Endothelial cell of umbilical vein (primary cell): Measurements from ENCODE around the gene CRB1. TPM values are rescaled to one million over a fixed set of nuclear protein-coding genes. Genes with fewer than 3 reads are reported as not detected.

Source experiments
- BruUV-seq: library from RNA; stranded (reverse); fragments of 400-500 nt; replicated peaks from 2 replicates; lab custom pipeline; 2021; lab: Mats Ljungman, UMichigan
- CTCF ChIA-PET: fragments of 300-600, 350-600 bp; sonication (Branson Sonifier 250); formaldehyde crosslinking; loops from one replicate; lab custom pipeline; 2021; ENCODE audit warnings: antibody characterized with exemption, inconsistent platforms; lab: Charles Lee
- POLR2A ChIA-PET: fragments of 300-600, 350-600 bp; sonication (Branson Sonifier 250); formaldehyde crosslinking; loops from one replicate; lab custom pipeline; 2021; ENCODE audit warnings: antibody characterized with exemption, inconsistent platforms; lab: Charles Lee
- DNase-seq: peaks from one replicate; pipeline ENCODE4 v3.0.0-alpha.2; 2011; ENCODE audit warnings: low read depth, low spot score
- FAIRE-seq: peaks from 2 replicates; lab custom pipeline; 2011; peaks lifted over from hg19 to GRCh38; lab: Jason Lieb, UNC
- H2AFZ ChIP-seq: 2 replicates; pipeline ENCODE4 v1.6.0; 2012; ENCODE audit warnings: low read depth, low read length, control low read depth, inconsistent platforms
- H3K27ac ChIP-seq: 2 replicates; pipeline ENCODE4 v1.5.1; 2011; ENCODE audit warnings: low read depth, mild to moderate bottlenecking, control low read depth, low read length, moderate library complexity; ENCODE audit not compliant: insufficient read depth
- H3K27me3 ChIP-seq, 2 experiments: 2 replicates each; pipeline versions ENCODE4 v1.6.0 to v1.6.1; 2011; ENCODE audit warnings: low read length in 2 of 2, mixed read lengths in 1 of 2; ENCODE audit not compliant: control insufficient read depth in 2 of 2, insufficient read depth in 2 of 2
- H3K36me3 ChIP-seq, 2 experiments: 2 replicates in 1 of 2; 3 replicates in 1 of 2; pipeline ENCODE4 v1.5.1; 2011; ENCODE audit warnings: low read length in 2 of 2, mild to moderate bottlenecking in 1 of 2, moderate library complexity in 1 of 2; ENCODE audit not compliant: control insufficient read depth in 2 of 2, insufficient read depth in 2 of 2; ENCODE audit errors: extremely low read depth in 1 of 2
- H3K4me1 ChIP-seq: 3 replicates; pipeline ENCODE4 v1.5.1; 2011; ENCODE audit warnings: mild to moderate bottlenecking, low read length; ENCODE audit not compliant: control insufficient read depth, insufficient read depth; ENCODE audit errors: extremely low read depth
- H3K4me2 ChIP-seq: 2 replicates; pipeline ENCODE4 v1.6.1; 2011; ENCODE audit warnings: low read length, control low read depth, mixed read lengths; ENCODE audit not compliant: insufficient read depth
- H3K4me3 ChIP-seq, 3 experiments: fragments of 200-600 bp in 1 of 3; sonication (generic), shearing (Covaris generic) in 1 of 3; replicated peaks in 1 of 3; 2 replicates each; pipeline ENCODE4 v1.5.1; 2011 to 2016; ENCODE audit warnings: control low read depth in 3 of 3, low read length in 3 of 3, mild to moderate bottlenecking in 2 of 3, inconsistent platforms in 1 of 3, low read depth in 1 of 3, moderate library complexity in 1 of 3; ENCODE audit not compliant: insufficient read depth in 1 of 3
- H3K79me2 ChIP-seq: 2 replicates; pipeline ENCODE4 v1.6.0; 2012; ENCODE audit warnings: low read length, inconsistent platforms; ENCODE audit not compliant: control insufficient read depth, insufficient read depth
- H3K9ac ChIP-seq: replicated peaks from 2 replicates; pipeline ENCODE3; 2011; ENCODE audit warnings: low read length, control low read depth; ENCODE audit not compliant: insufficient read depth; ENCODE audit errors: extremely low read depth
- H3K9me1 ChIP-seq: replicated peaks from 3 replicates; pipeline ENCODE4 v1.6.0; 2011; ENCODE audit warnings: mild to moderate bottlenecking, low read length; ENCODE audit not compliant: control insufficient read depth, insufficient read depth; ENCODE audit errors: extremely low read depth
- H3K9me3 ChIP-seq: replicated peaks from 2 replicates; pipeline ENCODE4 v1.5.1; 2012; ENCODE audit warnings: low read length, inconsistent platforms; ENCODE audit not compliant: control insufficient read depth, insufficient read depth
- H4K20me1 ChIP-seq: replicated peaks from 2 replicates; pipeline ENCODE3; 2011; ENCODE audit warnings: mild to moderate bottlenecking, low read length; ENCODE audit not compliant: control insufficient read depth, insufficient read depth; ENCODE audit errors: extremely low read depth
- EZH2 ChIP-seq: IDR thresholded peaks from 2 replicates; pipeline ENCODE4 v1.6.1; 2012; ENCODE audit warnings: borderline replicate concordance, low read depth, mild to moderate bottlenecking, moderate library complexity, low read length, inconsistent platforms; ENCODE audit not compliant: severe bottlenecking
- FOS ChIP-seq: IDR thresholded peaks from 2 replicates; pipeline ENCODE4 v1.6.1; 2011; ENCODE audit warnings: mild to moderate bottlenecking, low read length, moderate library complexity, borderline replicate concordance; ENCODE audit not compliant: insufficient read depth
- GATA2 ChIP-seq: IDR thresholded peaks from 2 replicates; pipeline ENCODE4 v1.7.0; 2011; ENCODE audit warnings: low read depth, mild to moderate bottlenecking, moderate library complexity, mixed read lengths, low read length; ENCODE audit not compliant: insufficient read length, insufficient read depth
- JUN ChIP-seq: IDR thresholded peaks from 2 replicates; pipeline ENCODE4 v1.6.1; 2011; ENCODE audit warnings: borderline replicate concordance, low read depth; ENCODE audit not compliant: insufficient read length, insufficient read depth
- MYC ChIP-seq: IDR thresholded peaks from one replicate; pipeline ENCODE4 v1.6.1; 2011; ENCODE audit warnings: mild to moderate bottlenecking, low read depth, low read length
- POLR2A ChIP-seq: IDR thresholded peaks from 2 replicates; pipeline ENCODE4 v1.6.1; 2012; ENCODE audit warnings: low read depth, mild to moderate bottlenecking, control low read depth, low read length
- POLR2AphosphoS5 ChIP-seq: IDR thresholded peaks from 2 replicates; pipeline ENCODE4 v1.6.1; 2012; ENCODE audit warnings: low read depth, mild to moderate bottlenecking, control low read depth, low read length, moderate library complexity; ENCODE audit not compliant: insufficient read depth
- dilution Hi-C: fragments of 300-500 bp; cut with MboI; formaldehyde crosslinking; loops from one replicate; pipeline ENCODE4 v1.15.0; 2019; ENCODE audit warnings: low sequenced_read_pairs; ENCODE audit not compliant: extremely low pct_ligation_motif_present
- intact Hi-C: fragments of 100-400 bp; cut with micrococcal nuclease; formaldehyde crosslinking; loops from one replicate; pipeline ENCODE4 v1.10.0; 2022
- polyA plus RNA-seq, 4 experiments: library from polyadenylated mRNA; depleted of rRNA in 3 of 4; stranded (reverse) in 3 of 4; unstranded in 1 of 4; fragments of >200 nt; gene quantifications; 2 replicates each; pipeline versions ENCODE4 v1.2.1 to v1.2.3, GENCODE V29; 2011 to 2012; ENCODE audit warnings: missing spikeins in 1 of 4
- total RNA-seq: library from RNA; stranded (reverse); gene quantifications from 2 replicates; pipeline ENCODE4 v1.2.3, GENCODE V29; 2021
- TF ChIP-seq, protein P1 (sequence below): IDR thresholded peaks from 2 replicates; pipeline ENCODE4 v1.6.1; 2011; ENCODE audit not compliant: insufficient read depth, insufficient read length
- TF ChIP-seq, protein P2 (sequence below), 2 donors: IDR thresholded peaks; 1 replicate in 1 of 2; 2 replicates in 1 of 2; pipeline ENCODE4 v1.5.1; 2011; ENCODE audit warnings: low read length in 2 of 2, mild to moderate bottlenecking in 2 of 2, moderate library complexity in 2 of 2, control low read depth in 1 of 2, inconsistent platforms in 1 of 2, low read depth in 1 of 2; ENCODE audit not compliant: insufficient read depth in 1 of 2; ENCODE audit errors: extremely low read depth in 1 of 2

CRB1 gene
- total and polyA plus RNA-seq, 2 donors (not counting 3 experiments of a cell fraction or from before 2014, with no cell fraction given) = not detected

DNA sequence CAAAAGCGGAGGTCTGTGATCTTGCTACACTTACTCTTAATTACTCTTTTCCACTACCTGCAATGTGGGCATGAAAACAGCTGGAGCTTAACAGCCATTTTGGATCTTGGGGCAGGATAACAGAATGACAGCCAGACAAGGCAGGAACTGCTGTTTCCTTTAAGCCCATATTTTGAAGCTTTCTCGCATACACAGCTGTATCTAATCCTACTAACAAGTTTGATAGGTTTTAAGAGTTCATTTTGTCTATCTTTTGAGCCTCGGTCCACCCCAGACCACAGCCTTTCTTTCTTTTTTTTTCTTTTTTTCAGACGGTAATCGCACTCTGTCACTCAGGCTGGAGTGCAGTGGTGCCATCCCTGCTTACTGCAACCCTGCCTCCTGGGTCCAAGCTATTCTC is 42.4 kb upstream of the CRB1 start:
- ChIA-PET CTCF (interaction anchor here (1.1 to 2.6 kb wide), 7 partner anchors 9 to 131 kb away, joined by 3 to 30 read pairs (median 4); no protein-coding TSS in a partner anchor), POLR2A (no interaction called here)
- FAIRE-seq (no peak), DNase-seq (no peak)
- no peak overlapping the region for H2AFZ ChIP-seq
- H3K79me2 ChIP-seq = no peaks in the 10 kb centered on the region
- H3K4me3 ChIP-seq = no peak overlapping the region
- H3K4me2 ChIP-seq = no peak overlapping the region
- no peaks in the 10 kb centered on the region for H4K20me1 ChIP-seq
- no peaks in the 10 kb centered on the region for H3K4me1 ChIP-seq
- no peak overlapping the region for H3K27ac ChIP-seq
- H3K9me3 ChIP-seq = no peaks in the 10 kb centered on the region
- no peaks in the 10 kb centered on the region for H3K9me1 ChIP-seq
- TF ChIP-seq, protein P1, sequence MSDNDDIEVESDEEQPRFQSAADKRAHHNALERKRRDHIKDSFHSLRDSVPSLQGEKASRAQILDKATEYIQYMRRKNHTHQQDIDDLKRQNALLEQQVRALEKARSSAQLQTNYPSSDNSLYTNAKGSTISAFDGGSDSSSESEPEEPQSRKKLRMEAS = no peak
- no TSS peak for BruUV-seq
- dilution Hi-C loops (no loop called here), intact Hi-C loops (no loop called here)
- no peak overlapping the region for H3K9ac ChIP-seq
- H3K27me3 ChIP-seq = no peaks in the 10 kb centered on the region
- H3K36me3 ChIP-seq = no peaks in the 10 kb centered on the region

DNA sequence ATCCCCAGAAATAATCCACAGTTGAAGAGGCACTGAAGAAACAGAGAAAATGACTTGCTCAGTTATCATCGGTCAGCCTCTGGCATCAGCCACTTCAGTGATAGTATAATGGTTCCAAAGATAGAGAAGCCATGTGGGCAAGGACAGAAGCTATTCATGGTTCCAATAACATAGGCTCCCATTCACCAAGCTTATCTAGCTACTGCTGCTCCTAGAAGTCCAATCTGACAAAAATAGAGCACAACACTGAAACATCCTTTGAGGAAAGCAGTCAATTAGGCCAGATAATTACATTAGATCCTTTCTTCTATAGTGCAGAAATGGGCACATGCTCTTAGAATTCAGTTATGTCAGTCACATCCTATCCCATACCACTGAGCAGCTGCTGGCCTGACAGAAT is 33.5 kb upstream of the CRB1 start:
- Histone ChIP-seq H3K4me3 (no peak overlapping the region), H4K20me1 (no peaks in the 10 kb centered on the region), H3K9me1 (no peaks in the 10 kb centered on the region), H3K4me2 (no peak overlapping the region), H3K27ac (no peak overlapping the region), H3K79me2 (no peaks in the 10 kb centered on the region), H3K36me3 (no peaks in the 10 kb centered on the region), H2AFZ (no peak overlapping the region), H3K4me1 (no peaks in the 10 kb centered on the region), H3K9me3 (no peaks in the 10 kb centered on the region), H3K9ac (no peak overlapping the region), H3K27me3 (peaks cover 1 to 2% of the 10 kb centered on the region in 2 experiments)
- BruUV-seq = no TSS peak
- intact Hi-C loops (no loop called here), dilution Hi-C loops (no loop called here)
- FAIRE-seq (no peak), DNase-seq (no peak)
- CTCF ChIA-PET = interaction anchor here (1.2 kb wide), 1 partner anchor 9 kb away, joined by 3 read pairs; no protein-coding TSS in a partner anchor
- POLR2A ChIA-PET = no interaction called here
- TF ChIP-seq POLR2AphosphoS5 (no peak), POLR2A (no peak), MYC (no peak), GATA2 (no peak), EZH2 (no peak), FOS (no peak), JUN (no peak)
- TF ChIP-seq, protein P1 = no peak
- TF ChIP-seq, protein P2, sequence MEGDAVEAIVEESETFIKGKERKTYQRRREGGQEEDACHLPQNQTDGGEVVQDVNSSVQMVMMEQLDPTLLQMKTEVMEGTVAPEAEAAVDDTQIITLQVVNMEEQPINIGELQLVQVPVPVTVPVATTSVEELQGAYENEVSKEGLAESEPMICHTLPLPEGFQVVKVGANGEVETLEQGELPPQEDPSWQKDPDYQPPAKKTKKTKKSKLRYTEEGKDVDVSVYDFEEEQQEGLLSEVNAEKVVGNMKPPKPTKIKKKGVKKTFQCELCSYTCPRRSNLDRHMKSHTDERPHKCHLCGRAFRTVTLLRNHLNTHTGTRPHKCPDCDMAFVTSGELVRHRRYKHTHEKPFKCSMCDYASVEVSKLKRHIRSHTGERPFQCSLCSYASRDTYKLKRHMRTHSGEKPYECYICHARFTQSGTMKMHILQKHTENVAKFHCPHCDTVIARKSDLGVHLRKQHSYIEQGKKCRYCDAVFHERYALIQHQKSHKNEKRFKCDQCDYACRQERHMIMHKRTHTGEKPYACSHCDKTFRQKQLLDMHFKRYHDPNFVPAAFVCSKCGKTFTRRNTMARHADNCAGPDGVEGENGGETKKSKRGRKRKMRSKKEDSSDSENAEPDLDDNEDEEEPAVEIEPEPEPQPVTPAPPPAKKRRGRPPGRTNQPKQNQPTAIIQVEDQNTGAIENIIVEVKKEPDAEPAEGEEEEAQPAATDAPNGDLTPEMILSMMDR (IDR thresholded peaks at IDR 0.05; ENCODE audit: extremely low read depth in 1 of 2, insufficient read depth in 1 of 2, low read depth in 1 of 2, low read length in 2 of 2) = no peak
